ENCODE results near the gene TMED1. TPM values are rescaled to one million over a fixed set of nuclear protein-coding genes. Genes with fewer than 3 reads are reported as not detected.

The TMED1 gene
- total RNA-seq, 2 donors from 2014 or later = 15.2 to 24.1 TPM

Other genes with a start within 250 kb of the TMED1 start
- not detected for gene AP1M2, start 248.9 kb downstream of the TMED1 start, total RNA-seq
- 10 to 100 TPM; 63.9 to 67.9 TPM for gene SLC44A2, start 210.7 kb downstream of the TMED1 start, total RNA-seq
- gene ILF3, start 181.9 kb downstream of the TMED1 start, total RNA-seq = 100 to 1,000 TPM; 298 to 579 TPM
- gene QTRT1, start 134.8 kb downstream of the TMED1 start, total RNA-seq = 100 to 1,000 TPM in 1 of 2 donors, 10 to 100 TPM in 1; 32.0 to 110 TPM
- 100 to 1,000 TPM; 403 to 422 TPM for gene DNM2, start 118.1 kb downstream of the TMED1 start, total RNA-seq
- gene C19orf38, start 12.2 kb upstream of the TMED1 start, total RNA-seq = 10 to 100 TPM in 1 of 2 donors, 1 to 10 TPM in 1; 2.7 to 12.0 TPM
- gene CARM1, start 35.3 kb upstream of the TMED1 start, total RNA-seq = 10 to 100 TPM; 48.4 to 60.0 TPM
- gene YIPF2, start 92.4 kb upstream of the TMED1 start, total RNA-seq = 10 to 100 TPM; 33.8 to 37.2 TPM
- 10 to 100 TPM; 24.9 to 30.2 TPM for gene TIMM29, start 92.6 kb upstream of the TMED1 start, total RNA-seq
- gene SMARCA4, start 124.8 kb upstream of the TMED1 start, total RNA-seq = 100 to 1,000 TPM; 118 to 175 TPM